Skeletal muscle satellite cell (primary cell): ENCODE data around the gene KIF21B.
"Not testable (repeated sequence)": the region's sequence is repeated elsewhere in the genome, so short reads cannot be mapped to it uniquely, and the experiment has no call there.

ENCODE experiments used
- H3K27me3 ChIP-seq: 2 replicates; pipeline ENCODE4 v1.7.0; 2013; ENCODE audit warnings: low read length; ENCODE audit not compliant: control insufficient read depth, insufficient read depth
- H3K36me3 ChIP-seq: 2 replicates; pipeline ENCODE4 v1.7.0; 2013; ENCODE audit warnings: mild to moderate bottlenecking, control low read depth, low read length; ENCODE audit not compliant: insufficient read depth
- H3K4me1 ChIP-seq: 2 replicates; pipeline ENCODE4 v1.7.0; 2013; ENCODE audit warnings: low read length; ENCODE audit not compliant: control insufficient read depth, insufficient read depth
- H3K4me2 ChIP-seq: 2 replicates; pipeline ENCODE4 v1.7.0; 2013; ENCODE audit warnings: mild to moderate bottlenecking, low read length
- H3K4me3 ChIP-seq: 2 replicates; pipeline ENCODE4 v1.7.0; 2013; ENCODE audit warnings: low read length
- H3K9ac ChIP-seq: 2 replicates; pipeline ENCODE4 v1.7.0; 2013; ENCODE audit warnings: mild to moderate bottlenecking, low read depth, low read length, moderate library complexity
- H3K9me3 ChIP-seq: replicated peaks from 2 replicates; pipeline ENCODE4 v1.7.0; 2013; ENCODE audit warnings: mild to moderate bottlenecking, control low read depth, low read length

The KIF21B gene

DNA sequence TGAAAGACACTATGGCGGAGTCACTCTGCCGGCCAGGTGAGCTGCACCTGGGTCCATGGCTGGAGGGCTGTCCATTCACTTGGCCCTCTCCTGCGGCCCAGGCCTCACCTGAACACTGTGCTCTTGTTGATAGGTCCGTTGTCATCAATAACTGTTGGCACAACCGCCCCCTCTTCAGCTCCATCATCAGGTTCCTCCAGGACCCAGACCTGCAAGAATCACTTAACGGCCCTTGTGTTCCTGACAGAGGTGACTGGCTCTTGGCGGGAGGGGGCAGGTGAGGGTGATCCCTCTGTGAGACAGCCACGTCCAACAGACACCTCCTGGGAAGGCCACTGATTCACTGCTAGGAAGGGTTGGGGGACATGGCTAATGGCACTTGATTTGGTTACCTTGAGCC lies 73.9 kb downstream of the KIF21B start:
- Histone ChIP-seq H3K36me3 (no peaks in the 10 kb centered on the region), H3K9me3 (peaks cover 12% of the 10 kb centered on the region), H3K4me3 (no peak overlapping the region), H3K9ac (no peak overlapping the region), H3K4me1 (no peaks in the 10 kb centered on the region), H3K4me2 (no peak overlapping the region), H3K27me3 (peaks cover 34% of the 10 kb centered on the region)

DNA sequence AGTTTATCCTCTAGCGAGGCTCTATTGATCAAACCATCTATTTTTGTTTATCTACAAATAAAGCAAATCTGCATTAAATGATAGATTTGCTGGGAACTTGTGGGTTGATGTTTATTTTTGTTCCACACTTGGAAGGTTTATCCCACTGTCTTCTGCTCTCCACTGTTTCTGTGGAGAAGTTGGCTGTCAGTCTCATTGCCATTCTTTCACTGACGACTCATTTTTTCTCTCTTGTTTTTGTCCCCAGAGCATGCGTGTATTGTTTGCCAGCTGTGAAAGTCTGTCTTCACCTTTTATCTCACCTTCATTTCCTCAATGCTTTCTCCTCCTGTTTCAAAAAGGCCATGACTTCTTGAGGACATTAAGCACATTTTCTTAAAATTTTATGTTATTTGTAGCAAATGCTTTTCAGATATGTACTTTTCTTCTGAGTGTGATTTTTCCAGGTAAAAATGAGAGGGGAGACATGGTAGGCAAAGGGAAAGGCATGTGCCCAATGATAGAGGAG lies 76.4 kb downstream of the KIF21B start:
- Histone ChIP-seq H3K36me3 (no peaks in the 10 kb centered on the region), H3K27me3 (peaks cover 30% of the 10 kb centered on the region), H3K4me3 (no peak overlapping the region), H3K4me1 (no peaks in the 10 kb centered on the region), H3K9me3 (peaks cover 12% of the 10 kb centered on the region), H3K9ac (no peak overlapping the region), H3K4me2 (no peak overlapping the region)

DNA sequence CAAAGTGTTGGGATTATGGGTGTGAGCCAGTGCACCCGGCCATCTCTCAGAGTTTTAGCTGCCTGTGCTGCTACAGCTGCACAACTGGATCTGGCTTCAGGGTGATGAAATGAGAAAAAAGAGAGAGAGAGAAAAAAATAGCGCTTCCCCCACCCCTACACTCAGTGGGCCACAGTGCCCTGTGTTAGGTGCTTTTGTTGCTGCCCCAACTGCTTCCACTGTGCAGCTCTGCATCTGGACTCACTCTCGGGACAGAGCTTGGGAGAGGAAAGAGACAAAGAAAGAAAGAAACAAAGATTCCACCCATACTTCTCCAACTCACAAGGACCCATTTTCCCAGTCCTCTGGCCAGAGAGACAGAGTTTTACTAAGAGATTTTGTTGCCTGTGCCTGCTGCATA lies 78.4 kb downstream of the KIF21B start:
- H3K4me1 ChIP-seq: no peaks in the 10 kb centered on the region
- peaks cover 37% of the 10 kb centered on the region for H3K27me3 ChIP-seq
- no peak overlapping the region for H3K4me3 ChIP-seq
- no peak overlapping the region for H3K9ac ChIP-seq
- H3K9me3 ChIP-seq: peaks cover 12% of the 10 kb centered on the region
- H3K4me2 ChIP-seq: no peak overlapping the region
- no peaks in the 10 kb centered on the region for H3K36me3 ChIP-seq

DNA sequence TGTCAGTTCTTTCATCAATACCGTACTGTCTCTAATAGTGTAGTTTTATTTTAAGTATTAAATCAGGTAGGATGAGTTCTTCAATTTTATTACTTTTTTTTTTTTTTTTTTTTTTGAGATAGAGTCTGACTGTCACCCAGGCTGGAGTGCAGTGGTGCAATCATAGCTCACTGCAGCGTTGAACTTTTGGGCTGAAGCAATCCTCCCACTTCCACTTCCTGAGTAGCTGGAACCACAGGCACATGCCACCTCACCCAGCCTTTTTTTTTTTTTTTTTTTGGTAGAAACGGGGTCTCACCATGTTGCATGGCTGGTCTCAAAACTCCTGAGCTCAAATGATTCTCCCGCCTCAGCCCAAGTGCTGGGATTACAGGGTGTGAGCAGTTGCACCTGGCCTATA lies 84.6 kb downstream of the KIF21B start:
- Histone ChIP-seq H3K4me1 (no peaks in the 10 kb centered on the region), H3K9ac (no peak overlapping the region), H3K4me3 (no peak overlapping the region), H3K27me3 (peaks cover 25% of the 10 kb centered on the region), H3K4me2 (no peak overlapping the region), H3K36me3 (no peaks in the 10 kb centered on the region), H3K9me3 (no peaks in the 10 kb centered on the region)

- peaks cover 36% of the 10 kb centered on the region for H3K27me3 ChIP-seq
- not testable (repeated sequence) for H3K4me1 ChIP-seq
These were observed 88.1 kb downstream of the KIF21B start for GRCh38 chr1:200935286-200935962.

GRCh38 chr1:200934676-200935245 lies 88.8 kb downstream of the KIF21B start:
- peaks cover 36% of the 10 kb centered on the region for H3K27me3 ChIP-seq
- no peak overlapping the region for H3K4me2 ChIP-seq
- no peak overlapping the region for H3K4me3 ChIP-seq
- H3K9me3 ChIP-seq: no peaks in the 10 kb centered on the region
- H3K4me1 ChIP-seq: no peaks in the 10 kb centered on the region
- H3K9ac ChIP-seq: no peak overlapping the region
- no peaks in the 10 kb centered on the region for H3K36me3 ChIP-seq

More at GRCh38 chr1:200935286-200935962, 88.1 kb downstream of the KIF21B start:
- not testable (repeated sequence) for H3K9ac ChIP-seq, H3K36me3 ChIP-seq, H3K4me3 ChIP-seq, H3K4me2 ChIP-seq, H3K9me3 ChIP-seq

DNA sequence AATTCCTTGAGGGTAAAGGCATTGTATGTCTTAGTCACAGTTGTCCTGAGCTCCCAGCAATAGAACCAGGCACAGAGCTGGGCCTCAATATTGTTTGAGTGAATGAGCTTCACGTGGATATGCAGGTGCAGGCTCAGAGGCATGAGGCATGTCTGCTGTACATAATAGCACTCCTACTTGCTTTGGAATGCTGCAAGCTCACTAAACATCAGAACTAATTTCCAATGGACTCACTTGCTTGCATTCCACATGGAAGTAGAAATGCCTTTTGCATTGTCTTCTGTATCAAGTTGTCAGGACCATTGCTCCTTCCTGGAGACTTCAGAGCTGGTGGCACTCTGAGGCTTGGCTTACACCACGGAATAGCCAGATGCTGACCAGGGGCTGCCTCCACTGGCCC lies 91.7 kb downstream of the KIF21B start:
- Histone ChIP-seq H3K9me3 (no peaks in the 10 kb centered on the region), H3K4me3 (no peak overlapping the region), H3K4me1 (peaks cover 3% of the 10 kb centered on the region), H3K4me2 (no peak overlapping the region), H3K36me3 (no peaks in the 10 kb centered on the region), H3K9ac (no peak overlapping the region), H3K27me3 (peaks cover 41% of the 10 kb centered on the region)

GRCh38 chr1:200930285-200930684 lies 93.2 kb downstream of the KIF21B start:
- peaks cover 40% of the 10 kb centered on the region for H3K27me3 ChIP-seq
- H3K9me3 ChIP-seq, H3K4me2 ChIP-seq, H3K36me3 ChIP-seq, H3K4me3 ChIP-seq, H3K9ac ChIP-seq, H3K4me1 ChIP-seq: not testable (repeated sequence)

DNA sequence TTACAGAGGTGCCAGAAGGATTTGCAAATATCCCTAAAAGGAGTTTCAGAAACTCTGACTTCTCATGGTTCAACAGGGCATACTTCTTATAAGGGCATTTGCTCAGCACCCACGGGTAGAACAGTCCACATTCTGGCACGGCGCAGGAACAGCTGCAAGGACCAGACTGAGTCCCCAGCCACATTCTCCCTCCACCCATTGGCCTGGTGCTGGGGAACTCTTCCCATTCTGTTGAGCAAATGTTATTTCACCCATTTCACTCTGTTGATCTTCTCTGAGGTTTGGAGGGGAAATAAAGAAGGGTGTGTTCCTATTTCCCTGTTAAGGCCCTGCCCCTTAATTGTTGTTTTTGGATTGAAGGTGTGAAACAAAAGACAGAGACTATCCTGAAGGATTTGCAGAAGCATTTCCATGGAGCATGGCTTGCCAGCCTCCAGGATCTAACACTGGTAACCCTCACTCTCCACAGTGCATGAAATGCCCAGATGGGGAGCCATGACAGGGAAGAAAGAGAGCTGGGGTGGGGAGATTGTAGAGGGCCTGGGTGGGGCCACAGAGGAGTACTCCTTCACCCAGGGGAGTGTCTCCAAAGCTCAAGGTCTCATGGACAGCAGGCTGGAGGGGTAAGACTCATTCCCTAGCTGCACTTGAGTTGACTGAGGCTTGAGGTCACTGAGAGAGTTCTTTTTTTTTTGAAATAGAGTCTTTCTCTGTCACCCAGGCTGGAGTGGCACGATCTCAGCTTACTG lies 93.8 kb downstream of the KIF21B start:
- peaks cover 3% of the 10 kb centered on the region for H3K4me1 ChIP-seq
- H3K9me3 ChIP-seq: no peaks in the 10 kb centered on the region
- H3K9ac ChIP-seq: no peak overlapping the region
- H3K27me3 ChIP-seq: peaks cover 35% of the 10 kb centered on the region
- H3K36me3 ChIP-seq: no peaks in the 10 kb centered on the region
- no peak overlapping the region for H3K4me2 ChIP-seq
- no peak overlapping the region for H3K4me3 ChIP-seq

DNA sequence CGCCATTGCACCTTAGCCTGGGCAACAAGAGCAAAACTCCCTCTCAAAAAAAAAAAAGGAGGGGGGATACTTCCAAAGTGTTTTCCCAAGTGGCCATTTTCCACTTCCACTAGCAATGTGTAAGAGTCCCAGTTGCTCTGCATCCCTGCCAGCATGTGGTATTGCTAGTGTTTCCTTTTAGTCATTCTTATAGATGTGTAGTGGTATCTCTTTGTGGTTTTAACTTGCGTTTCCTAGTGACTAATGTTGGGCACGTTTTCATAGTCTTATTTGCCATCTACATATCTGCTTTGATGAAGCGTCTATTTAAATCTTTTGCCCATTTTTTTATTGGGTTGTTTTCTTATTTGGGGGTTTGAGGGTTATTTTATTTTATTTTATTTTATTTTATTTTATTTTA lies 97.7 kb downstream of the KIF21B start:
- Histone ChIP-seq H3K4me3 (no peak overlapping the region), H3K9me3 (no peaks in the 10 kb centered on the region), H3K27me3 (peaks cover 16% of the 10 kb centered on the region)

GRCh38 chr1:200923601-200924000 lies 99.9 kb downstream of the KIF21B start:
- no peak overlapping the region for H3K4me2 ChIP-seq

More for the DNA sequence above, 97.7 kb downstream of the KIF21B start:
- H3K36me3 ChIP-seq: no peaks in the 10 kb centered on the region
- no peak overlapping the region for H3K9ac ChIP-seq
- H3K4me2 ChIP-seq: no peak overlapping the region
- H3K4me1 ChIP-seq: peaks cover 8% of the 10 kb centered on the region

More at GRCh38 chr1:200923601-200924000, 99.9 kb downstream of the KIF21B start:
- Histone ChIP-seq H3K36me3 (no peaks in the 10 kb centered on the region), H3K4me3 (no peak overlapping the region), H3K27me3 (peaks cover 13% of the 10 kb centered on the region), H3K9me3 (no peaks in the 10 kb centered on the region), H3K9ac (no peak overlapping the region), H3K4me1 (peaks cover 5% of the 10 kb centered on the region)
